Activated CD8-positive, alpha-beta memory T cell treated with anti-CD3 and anti-CD28 coated beads, Interleukin-2, amount 50 U/mL, for 1 hour (primary cell): ENCODE measurements around the gene TIAL1.
A peak's percentile ranks its signal among the peaks of the same experiment; 100 is the strongest.
"Not testable (repeated sequence)": the region's sequence is repeated elsewhere in the genome, so short reads cannot be mapped to it uniquely, and the experiment has no call there.

Source experiments
- DNase-seq: peaks from one replicate; pipeline ENCODE4 v3.0.0-alpha.2; 2020; ENCODE audit errors: extremely low read depth

Gene TIAL1, protein sequence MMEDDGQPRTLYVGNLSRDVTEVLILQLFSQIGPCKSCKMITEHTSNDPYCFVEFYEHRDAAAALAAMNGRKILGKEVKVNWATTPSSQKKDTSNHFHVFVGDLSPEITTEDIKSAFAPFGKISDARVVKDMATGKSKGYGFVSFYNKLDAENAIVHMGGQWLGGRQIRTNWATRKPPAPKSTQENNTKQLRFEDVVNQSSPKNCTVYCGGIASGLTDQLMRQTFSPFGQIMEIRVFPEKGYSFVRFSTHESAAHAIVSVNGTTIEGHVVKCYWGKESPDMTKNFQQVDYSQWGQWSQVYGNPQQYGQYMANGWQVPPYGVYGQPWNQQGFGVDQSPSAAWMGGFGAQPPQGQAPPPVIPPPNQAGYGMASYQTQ

DNA sequence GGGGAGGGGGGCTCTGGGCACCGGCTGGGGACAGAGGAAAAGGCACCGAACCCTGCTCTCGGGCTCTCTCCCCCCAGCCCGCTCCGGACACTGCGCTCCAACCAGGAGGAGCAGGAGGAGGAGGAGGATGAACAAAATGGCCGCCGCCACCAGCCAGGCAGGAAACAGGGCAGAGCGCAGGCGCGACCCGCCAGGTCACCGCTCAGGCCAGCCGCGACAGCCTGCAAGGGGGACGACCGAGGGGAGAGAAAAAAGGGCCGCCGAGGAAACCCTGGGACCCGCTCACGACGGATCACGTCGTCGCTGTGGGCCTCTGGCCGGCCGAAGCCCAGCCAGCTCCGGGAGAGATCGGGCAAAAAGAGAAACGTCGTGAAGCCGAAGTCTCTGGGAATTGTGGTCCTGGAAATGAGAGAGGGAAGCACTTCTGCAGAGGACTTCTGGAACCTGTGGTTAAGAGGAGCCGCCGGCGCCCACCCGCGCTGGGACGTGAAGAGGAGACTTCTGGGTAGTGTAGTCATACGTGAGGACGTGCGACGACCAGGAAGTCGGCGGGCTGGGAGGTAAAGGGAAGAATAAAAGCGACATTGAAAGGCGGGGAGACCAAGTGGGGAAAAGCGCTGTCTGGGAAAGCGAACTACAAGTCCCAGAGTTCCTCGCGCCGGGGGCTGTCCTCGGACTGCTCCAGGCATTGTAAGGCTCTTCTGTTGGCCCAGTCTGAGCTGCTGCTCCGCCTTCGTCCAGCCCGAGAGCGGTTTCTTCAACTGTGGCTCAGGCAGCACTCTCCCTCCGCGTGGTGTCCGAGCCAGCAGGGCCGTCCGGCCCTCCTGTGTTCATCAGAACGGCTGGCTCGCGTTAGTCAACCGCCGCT lies at the start of gene TIAL1:
TSS of gene TIAL1 (minus strand) at position 428 of the 868 bp plus-strand sequence. CDS start 499 bp downstream, outside the sequence.
- DNase-seq: peak; percentile 88

DNA sequence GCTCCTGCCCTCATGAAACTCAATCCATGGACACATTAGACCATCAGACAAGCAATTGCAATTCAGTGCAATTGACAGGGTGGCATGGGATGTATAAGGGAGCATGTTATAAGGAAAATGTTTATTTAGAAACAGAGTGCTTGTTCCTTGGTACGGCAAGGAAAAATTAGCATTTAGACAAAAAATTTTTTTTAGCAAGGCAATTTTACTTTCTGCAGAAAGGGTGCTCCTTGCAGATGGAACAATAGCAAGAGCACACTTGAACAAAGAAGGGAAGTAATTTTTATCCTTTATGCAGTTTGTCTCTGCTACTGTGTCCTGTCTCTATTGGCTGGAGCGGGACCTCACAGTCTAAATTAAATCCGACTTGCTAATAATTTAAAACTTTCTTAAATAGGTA lies 48.2 kb upstream of the TIAL1 start:
- no peak for DNase-seq

DNA sequence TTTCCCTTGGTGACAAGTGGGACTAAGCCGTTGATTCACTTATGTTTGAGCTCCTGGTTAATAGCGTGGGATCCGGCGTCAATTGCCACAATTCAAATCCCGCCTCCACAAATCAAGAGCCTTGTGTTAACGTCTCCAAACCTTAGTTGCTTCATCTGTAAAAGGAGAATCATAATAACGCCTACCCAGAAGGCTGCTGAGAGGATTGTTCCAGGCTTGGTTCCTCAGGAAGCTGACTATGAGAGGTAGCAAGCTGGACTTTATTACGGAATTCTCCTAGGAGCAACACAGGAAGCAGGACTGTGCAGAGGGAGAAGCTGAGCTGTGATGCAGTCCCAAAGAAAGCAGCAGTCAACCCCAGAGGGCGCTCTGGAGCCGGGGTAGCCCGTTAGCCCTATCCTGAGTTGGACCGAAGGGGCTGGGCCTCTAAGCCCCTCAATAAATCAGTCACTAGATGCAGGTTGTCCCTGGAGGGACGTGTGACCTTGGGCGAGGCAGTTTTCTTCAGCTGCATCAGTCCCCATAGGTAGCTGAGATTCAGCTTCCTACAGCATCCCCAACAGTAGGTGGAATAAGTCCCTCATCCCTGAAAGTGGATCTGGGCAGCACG lies 47.5 kb upstream of the TIAL1 start:
- no peak for DNase-seq

DNA sequence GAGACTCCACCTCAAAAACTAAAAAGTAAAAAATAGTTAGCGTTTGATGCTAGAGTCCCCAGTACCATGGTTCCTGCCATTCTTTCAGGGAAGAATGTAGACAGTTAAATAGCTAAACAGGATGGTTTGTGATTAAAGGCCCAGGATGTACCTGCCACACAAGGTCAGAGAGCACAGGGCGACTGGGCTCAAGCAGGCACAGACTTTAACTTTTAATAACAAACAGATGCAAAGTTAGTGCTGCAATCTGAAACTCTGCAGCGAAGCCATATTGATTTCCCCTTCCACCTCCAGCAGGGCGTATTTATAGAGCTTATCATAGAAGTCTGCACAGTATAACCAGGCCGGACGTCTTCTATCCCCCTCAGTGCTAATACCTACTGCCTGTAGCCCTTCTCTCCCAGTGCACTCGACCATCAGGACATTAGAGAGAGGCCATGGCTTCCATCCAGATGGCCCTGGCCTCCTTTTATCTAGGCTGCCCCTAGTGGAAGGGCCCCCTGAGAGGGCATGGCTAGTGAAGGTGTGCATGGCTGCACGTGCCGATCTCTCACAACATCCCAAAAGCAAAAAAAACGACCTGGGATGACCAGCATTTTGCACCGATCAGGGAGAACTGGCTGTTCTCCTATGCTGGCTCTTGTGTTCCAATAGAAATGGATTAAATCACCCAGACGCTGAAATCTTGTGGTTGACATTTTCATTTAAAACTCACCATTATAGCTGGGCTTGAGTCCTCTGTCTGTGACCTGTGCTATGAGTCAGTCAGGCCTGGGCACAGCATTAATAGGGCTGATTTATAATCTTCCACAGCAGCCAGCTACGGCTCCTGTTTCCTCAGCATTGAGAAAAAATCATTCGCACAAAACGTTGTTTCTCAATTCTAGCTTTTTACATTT lies 46.8 kb upstream of the TIAL1 start:
- DNase-seq: no peak

DNA sequence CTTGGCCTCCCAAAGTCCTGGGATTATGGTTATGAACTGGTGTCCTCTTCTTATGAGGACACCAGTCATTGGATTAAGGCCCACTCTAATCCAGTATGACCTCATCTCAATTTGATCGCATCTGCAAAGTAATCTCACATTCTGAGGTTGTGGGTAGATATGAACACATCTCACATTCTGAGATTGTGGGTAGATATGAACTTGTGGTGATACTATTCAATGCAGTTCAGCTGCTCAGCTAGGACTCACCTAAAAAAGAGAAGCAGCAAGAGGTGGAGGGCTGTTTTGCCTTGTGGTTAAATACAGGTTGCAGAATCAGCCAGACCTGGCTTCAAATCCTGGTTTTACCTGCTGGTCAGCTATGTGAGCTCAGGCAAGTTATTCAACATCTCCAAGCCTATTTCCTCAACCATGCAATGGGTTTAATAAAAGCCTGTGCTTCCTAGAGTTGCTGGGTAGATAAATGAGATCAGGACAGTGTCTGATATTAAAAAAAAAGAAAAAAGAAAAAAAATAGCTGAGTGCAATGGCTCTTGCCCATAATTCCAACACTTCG lies 45.9 kb upstream of the TIAL1 start:
- DNase-seq: no peak

DNA sequence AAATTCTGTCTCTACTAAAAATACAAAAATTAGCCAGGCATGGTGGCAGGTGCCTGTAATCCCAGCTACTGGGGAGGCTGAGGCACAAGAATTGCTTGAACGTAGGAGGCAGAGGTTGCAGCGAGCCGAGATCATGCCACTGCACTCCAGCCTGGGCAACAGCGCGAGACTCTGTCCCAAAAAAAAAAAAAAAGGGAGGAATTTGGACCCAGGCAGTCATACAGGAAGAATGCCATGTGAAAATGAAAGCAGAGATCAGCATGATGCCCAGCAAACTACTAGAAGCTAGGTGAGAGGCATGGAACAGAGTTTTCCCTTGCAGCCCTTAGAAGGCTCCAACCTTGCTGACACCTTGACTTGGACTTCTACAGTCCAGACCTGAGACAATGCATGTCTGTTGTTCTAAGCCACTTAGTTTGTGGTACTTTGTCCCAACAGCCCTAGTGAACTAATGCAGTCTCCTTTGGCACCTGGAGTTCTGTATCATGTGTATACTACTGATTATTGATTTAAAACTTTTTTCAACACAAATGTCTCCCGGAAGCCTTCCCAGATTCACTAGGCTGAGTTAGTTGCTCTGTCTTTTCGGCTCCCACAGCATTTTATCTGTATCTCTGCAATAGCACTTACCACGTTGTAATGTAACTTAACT lies 44.2 kb upstream of the TIAL1 start:
- DNase-seq: no peak

DNA sequence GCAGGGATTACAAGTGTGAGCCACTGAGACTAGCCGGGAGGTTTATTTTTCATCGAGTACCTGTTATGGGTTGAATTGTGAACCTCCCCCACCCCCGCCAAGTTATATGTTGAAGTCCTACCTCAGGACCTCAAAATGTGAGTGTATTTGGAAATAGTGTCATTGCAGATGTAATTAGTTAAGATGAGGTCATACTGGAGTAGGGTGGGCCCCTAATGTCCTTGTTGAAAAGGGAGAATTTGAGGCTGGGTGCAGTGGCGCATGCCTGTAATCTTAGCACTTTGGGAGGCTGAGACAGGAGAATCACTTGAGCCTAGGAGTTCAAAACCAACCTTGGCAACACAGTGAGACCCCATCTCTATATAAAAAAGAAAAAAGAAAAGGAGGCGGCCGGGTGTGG lies 43.6 kb upstream of the TIAL1 start:
- no peak for DNase-seq

DNA sequence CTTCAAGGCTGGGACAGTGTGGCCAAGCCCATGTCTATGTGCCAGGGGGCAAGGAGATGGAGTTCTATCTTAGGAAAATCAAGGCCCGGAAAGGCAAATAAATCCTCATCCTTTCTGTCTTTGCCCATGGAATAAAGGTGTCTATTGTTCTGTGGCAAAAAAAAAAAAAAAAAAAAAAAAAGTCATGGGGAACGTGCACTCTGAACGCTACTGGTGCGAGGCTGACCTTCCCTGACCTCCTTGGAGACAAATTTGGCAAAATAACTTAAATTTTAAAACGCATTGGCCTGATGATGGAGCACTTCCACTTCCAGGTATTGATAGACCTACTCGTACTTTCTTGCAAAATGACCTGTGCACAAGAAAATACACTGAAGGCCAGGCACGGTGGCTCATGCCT lies 42.2 kb upstream of the TIAL1 start:
- DNase-seq: no peak

DNA sequence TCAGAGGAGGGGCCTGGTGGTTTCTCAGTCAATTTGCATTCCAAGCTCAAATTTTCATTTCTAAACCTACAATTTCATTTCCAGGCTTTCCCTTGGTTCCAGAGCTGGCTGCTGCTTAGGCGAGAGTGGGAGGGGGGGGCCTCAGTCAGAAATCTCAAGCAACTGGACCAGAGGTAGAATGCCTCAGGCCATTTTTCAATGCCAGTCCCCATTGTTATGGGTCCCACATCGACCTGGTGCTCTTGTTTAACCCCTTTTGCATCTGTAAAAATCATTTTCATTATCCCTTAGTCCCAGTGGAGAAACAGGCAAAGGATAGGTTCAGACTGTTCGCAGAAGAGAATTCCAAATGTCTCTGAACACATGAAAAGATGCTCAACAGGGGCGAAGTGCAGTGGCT lies 40.9 kb upstream of the TIAL1 start:
- DNase-seq: no peak

DNA sequence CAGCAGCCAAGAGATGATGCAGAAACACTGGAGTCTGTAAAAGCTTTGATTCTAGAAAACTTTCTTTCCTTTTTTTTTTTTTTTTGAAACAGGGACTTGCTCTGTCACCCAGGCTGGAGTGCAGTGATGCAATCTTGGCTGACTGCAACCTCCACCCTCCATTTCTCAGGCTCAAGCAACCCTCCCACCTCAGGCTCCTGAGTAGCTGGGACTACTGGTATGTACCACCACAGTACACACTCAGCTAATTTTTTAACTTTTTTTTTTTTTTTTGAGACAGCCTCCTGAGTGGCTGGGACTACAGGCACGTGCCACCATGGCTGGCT lies 37.4 kb upstream of the TIAL1 start:
- DNase-seq: no peak

DNA sequence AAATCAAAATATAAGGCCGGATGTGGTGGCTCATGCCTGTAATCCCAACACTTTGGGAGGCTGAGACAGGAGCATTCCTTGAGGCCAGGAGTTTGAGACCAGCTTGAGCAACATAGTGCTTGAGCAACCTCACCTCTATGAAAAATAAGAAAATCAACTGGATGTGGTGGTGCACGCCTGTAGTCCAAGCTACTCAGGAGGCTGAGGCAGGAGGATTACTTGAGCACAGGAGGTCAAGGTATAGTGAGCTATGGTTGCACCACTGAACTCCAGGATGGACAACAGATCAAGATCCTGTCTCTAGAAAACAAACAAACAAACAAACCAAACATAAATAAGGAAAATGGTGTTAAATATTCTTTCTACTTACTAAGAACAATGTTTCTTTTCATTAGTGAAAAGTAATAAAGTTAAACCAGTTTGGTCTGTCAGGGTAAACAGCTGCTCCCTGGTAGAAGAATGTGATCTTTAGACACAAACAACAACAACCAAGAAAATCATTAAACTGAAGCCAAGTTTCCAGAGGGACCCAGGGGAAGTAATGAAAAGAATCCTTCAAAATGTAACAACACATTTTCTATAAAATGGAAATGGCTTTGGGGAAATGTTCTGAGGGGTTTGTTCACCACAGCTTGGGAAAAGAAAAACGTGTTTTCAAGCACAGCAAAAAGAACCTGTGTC lies 36.9 kb upstream of the TIAL1 start:
- DNase-seq: no peak

DNA sequence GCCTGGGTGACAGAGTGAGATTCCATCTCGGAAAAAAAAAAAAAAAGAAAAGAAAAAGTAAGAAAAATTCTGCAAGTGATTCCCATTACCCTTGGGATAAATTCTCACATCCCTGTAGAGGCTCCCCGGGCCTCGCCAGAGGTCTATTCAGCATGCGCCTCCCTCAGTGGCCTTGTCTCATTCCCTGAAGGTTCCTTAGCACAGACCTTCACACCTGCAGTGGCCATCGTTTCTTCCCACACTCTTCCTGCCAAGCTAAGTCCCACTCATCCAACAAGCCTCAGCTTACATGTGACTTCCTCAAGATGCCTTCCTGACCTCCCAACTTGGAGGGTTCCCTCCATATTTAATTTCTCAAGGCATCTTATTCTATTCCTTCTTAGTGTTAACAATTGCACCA lies 33.5 kb upstream of the TIAL1 start:
- no peak for DNase-seq

DNA sequence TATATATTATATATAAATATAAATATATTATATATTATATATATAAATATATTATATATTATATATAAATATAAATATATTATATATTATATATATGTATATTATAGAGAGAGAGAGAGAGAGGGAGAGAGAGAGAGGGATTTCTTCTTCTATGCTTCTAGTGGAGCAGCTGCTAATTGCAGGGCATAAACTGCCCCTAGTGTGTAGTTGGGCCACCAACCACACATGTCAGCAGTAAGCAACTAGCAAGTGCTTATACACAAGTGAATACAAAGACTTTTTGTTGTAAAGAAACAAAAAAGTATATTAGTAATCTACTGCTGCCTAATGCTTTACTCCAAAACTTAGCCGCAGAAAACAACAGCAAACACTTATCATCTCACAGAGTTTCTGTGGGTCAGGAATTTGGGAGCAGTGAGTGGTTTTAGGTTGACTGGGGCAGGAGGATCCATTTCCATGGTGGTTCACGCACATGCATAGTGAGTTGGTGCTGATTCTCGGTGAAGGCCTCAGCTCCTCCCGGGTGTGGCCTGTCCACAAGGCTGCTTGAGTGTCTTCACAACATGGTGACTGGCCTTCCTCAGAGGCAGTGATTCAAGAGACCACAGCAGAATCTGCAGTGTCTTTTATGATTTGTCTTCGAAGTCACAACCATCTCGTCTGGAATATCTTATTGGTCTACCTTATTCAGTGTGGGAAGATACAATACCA lies 29.0 kb upstream of the TIAL1 start:
- no peak for DNase-seq

DNA sequence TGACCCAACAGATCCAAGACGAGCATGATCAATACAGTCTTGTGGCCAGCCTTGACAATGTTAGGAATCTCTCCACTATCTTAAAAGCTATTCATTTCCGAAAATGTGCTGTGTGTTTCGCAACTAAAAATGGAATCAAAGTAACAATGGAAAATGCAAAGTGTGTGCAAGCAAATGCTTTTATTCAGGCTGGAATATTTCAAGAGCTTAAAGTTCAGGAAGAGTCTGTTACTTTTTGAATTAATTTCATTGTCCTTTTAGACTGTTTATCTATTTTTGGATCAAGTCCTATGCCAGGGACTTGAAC lies 24.3 kb upstream of the TIAL1 start:
- DNase-seq: no peak

DNA sequence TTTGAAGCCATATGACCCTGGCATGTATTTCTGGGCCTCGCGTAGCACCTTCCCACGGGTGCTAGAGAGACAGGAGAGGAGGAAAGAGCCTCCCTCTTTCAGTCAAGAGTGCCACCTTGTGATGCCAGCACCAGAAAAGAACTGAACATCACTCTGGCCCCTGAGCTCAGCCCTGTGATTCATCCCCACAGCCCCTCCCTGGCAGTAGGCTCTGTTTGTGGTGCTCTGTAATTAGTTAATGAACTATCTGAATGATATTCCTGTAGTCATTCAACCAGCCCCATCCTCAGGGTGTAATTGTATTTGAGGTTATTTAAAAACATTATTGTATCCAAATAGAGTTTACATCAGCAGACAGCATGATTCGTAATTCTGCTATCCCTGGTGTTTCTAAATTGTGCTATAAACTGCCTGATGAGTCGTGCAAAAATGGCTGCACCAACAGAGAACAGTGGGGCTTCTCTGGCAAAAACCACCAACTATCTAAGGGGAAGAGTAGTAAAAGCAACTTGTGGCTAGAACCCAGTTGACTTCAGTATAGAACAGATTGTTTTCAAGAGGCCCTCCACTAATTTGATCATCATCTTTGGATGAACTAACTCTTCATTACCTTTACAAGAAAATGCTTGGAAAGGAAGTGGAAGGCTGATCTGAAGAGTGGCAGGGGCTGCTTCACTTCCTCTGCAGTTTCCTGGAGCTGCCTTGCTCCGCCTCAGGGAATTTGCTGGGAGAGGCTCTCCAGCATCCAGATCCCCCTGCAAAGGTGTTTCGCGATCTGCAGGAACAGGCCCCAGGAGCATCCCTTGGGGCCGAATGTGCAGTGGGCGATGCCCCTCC lies 23.7 kb upstream of the TIAL1 start:
- DNase-seq: no peak

DNA sequence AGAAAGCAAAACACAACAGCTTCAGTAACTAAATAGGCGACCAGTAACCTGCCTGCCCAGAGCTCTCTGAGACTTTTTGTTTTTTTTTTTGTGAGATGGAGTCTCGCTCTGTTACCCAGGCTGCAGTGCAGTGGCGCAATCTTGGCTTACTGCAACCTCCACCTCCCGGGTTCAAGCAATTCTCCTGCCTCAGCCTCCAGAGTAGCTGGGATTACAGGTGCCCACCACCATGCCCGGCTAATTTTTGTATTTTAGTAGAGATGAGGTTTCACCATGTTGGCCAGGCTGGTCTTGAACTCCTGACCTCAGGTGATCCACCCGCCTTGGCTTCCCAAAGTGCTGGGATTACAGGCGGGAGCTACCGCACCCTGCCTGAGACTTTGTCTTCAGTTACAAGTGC lies 23.0 kb upstream of the TIAL1 start:
- DNase-seq: not testable (repeated sequence)

DNA sequence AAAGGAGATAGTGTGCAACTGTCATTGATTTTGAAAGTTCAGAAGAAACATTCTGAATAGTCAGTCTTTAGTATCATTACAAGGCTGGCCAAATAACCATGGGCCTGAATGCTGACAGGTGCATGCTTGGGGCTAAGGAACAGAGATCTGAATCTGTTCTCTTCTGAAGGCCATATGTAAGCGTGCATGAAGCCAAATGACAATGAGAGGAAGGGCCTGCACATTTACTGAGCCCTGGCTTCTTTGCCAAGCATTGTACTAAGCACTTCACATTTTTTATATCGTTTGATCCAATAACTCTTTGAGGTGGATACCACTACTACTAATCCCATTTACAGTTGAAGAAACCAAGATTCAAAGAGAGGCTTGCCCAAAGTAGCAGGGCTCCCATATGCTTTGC lies 22.5 kb upstream of the TIAL1 start:
- no peak for DNase-seq

DNA sequence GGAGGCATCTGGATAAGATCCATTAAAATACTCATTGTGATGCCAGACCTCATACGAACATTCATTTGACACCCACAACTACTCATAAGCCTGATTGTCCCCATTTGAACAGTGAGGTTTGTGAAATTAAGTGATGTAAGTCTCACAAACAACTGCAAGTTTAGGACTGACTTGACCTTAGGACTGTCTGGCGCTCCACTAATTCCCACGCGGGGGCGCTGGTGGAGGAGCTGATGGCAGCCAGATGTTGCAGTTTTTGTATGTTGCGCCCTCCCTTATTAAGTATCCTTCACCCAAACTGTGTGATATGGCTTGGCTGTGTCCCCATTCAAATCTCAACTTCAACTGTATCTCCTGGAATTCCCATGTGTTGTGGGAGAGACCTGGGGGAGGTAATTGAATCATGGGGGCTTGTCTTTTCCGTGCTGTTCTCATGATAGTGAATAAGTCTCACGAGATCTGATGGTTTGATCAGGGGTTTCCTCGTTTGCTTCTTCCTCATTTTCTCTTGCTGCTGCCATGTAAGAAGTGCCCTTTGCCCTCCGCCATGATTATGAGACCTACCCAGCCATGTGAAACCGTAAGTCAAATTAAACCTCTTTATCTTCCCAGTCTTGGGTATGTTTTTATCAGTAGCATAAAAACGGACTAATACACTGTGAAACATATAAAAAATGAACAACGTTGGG lies 20.3 kb upstream of the TIAL1 start:
- DNase-seq: no peak
